CD4-positive, CD25-positive, alpha-beta regulatory T cell (primary cell): ENCODE results near the gene HMGA1. TPM values are rescaled to one million over a fixed set of nuclear protein-coding genes. Genes with fewer than 3 reads are reported as not detected.

Source experiments
- ATAC-seq, 2 donors: fragments of 150-1000 bp; cut with Tn5 transposase; one replicate each; pipeline ENCODE4 v1.10.0; 2021; ENCODE audit warnings: low read depth in 2 of 2, moderate number of reproducible peaks in 2 of 2, moderate library complexity in 1 of 2
- DNase-seq, 3 donors: peaks; one replicate each; pipeline versions ENCODE4 v3.0.0 to v3.0.0-alpha.2; 2012 to 2022; ENCODE audit warnings: mixed read lengths in 1 of 3
- H3K27ac ChIP-seq: one replicate; pipeline ENCODE4 v1.7.0; 2013; ENCODE audit warnings: mild to moderate bottlenecking, low read length; ENCODE audit not compliant: insufficient read depth, poor library complexity, severe bottlenecking
- H3K27me3 ChIP-seq: one replicate; pipeline ENCODE4 v1.7.0; 2013; ENCODE audit warnings: low read length; ENCODE audit not compliant: control insufficient read depth, insufficient read depth
- H3K36me3 ChIP-seq: one replicate; pipeline ENCODE4 v1.7.0; 2013; ENCODE audit warnings: mild to moderate bottlenecking, low read length, moderate library complexity; ENCODE audit not compliant: control insufficient read depth, insufficient read depth
- H3K4me1 ChIP-seq: 2 replicates; pipeline ENCODE4 v1.7.0; 2013; ENCODE audit warnings: mild to moderate bottlenecking, low read length; ENCODE audit not compliant: insufficient read depth, control insufficient read depth, poor library complexity, severe bottlenecking
- H3K4me3 ChIP-seq: one replicate; pipeline ENCODE4 v1.7.0; 2013; ENCODE audit warnings: low read depth, mild to moderate bottlenecking, low read length, moderate library complexity
- H3K9me3 ChIP-seq, 2 experiments: 1 replicate in 1 of 2; 2 replicates in 1 of 2; pipeline ENCODE4 v1.7.0; 2013; ENCODE audit warnings: low read length in 2 of 2, mild to moderate bottlenecking in 1 of 2, moderate library complexity in 1 of 2; ENCODE audit not compliant: control insufficient read depth in 2 of 2
- H3K27ac Mint-ChIP-seq, 3 donors: one replicate each; pipeline ENCODE4 v1.8.0; 2020 to 2022; ENCODE audit warnings: mild to moderate bottlenecking in 3 of 3, mixed read lengths in 3 of 3, moderate library complexity in 2 of 3
- H3K27me3 Mint-ChIP-seq: one replicate; pipeline ENCODE4 v1.8.0; 2022; ENCODE audit warnings: mild to moderate bottlenecking, mixed read lengths
- H3K36me3 Mint-ChIP-seq: one replicate; pipeline ENCODE4 v1.8.0; 2020; ENCODE audit warnings: mixed read lengths
- H3K4me1 Mint-ChIP-seq, 4 donors: one replicate each; pipeline ENCODE4 v1.8.0; 2020 to 2022; ENCODE audit warnings: mixed read lengths in 4 of 4, mild to moderate bottlenecking in 1 of 4
- H3K4me3 Mint-ChIP-seq, 4 donors: one replicate each; pipeline ENCODE4 v1.8.0; 2020 to 2022; ENCODE audit warnings: mild to moderate bottlenecking in 4 of 4, mixed read lengths in 4 of 4, moderate library complexity in 3 of 4
- H3K9me3 Mint-ChIP-seq, 7 donors: one replicate each; pipeline ENCODE4 v1.8.0; 2020 to 2022; ENCODE audit warnings: mixed read lengths in 7 of 7, mild to moderate bottlenecking in 3 of 7, moderate library complexity in 2 of 7
- polyA plus RNA-seq, 4 donors: library from polyadenylated mRNA; unstranded; fragments of 300-500 nt; fragmentation: Illumina TruSeq; gene quantifications; one replicate each; pipeline ENCODE4 v1.2.3, GENCODE V29; 2021
- total RNA-seq: library from RNA; stranded (reverse); gene quantifications from one replicate; pipeline ENCODE4 v1.2.3, GENCODE V29; 2022

The HMGA1 gene
- total RNA-seq (87.2 TPM), polyA plus RNA-seq (10 to 100 TPM; 31.6 to 36.2 (median 34.3) TPM)

- H3K9me3 ChIP-seq: no peaks in the 10 kb centered on the region
- H3K36me3 Mint-ChIP-seq: peaks cover under 1% of the 10 kb centered on the region
- peaks cover 5% of the 10 kb centered on the region for H3K27me3 Mint-ChIP-seq
- H3K4me3 Mint-ChIP-seq: peak within 1 kb of the TSS; percentile 95 to 100 (median 97)
- H3K36me3 ChIP-seq: peaks cover 10% of the 10 kb centered on the region
- peaks cover 8 to 42% (median 32%) of the 10 kb centered on the region in 4 donors for H3K4me1 Mint-ChIP-seq
- peak; percentile 71 to 78 for ATAC-seq
- DNase-seq: peak; percentile 86 to 92 (median 86)
- no peaks in the 10 kb centered on the region for H3K27me3 ChIP-seq
- H3K4me1 ChIP-seq: peaks cover 32% of the 10 kb centered on the region
- H3K4me3 ChIP-seq: peak within 1 kb of the TSS; percentile 76
- no peaks in the 10 kb centered on the region for H3K9me3 Mint-ChIP-seq
- H3K27ac Mint-ChIP-seq: peak within 1 kb of the TSS; percentile 94 to 99 (median 98)
- peak within 1 kb of the TSS; percentile 99 for H3K27ac ChIP-seq
Measured at GRCh38 chr6:34236443-34237315, at the start of gene HMGA1. HMGA1 (plus strand) TSS chr6:34236873; CDS start chr6:34240781, 3,908 bp downstream.

GRCh38 chr6:34189806-34190503 lies 46.7 kb upstream of the HMGA1 start:
- no peak overlapping the region for H3K27ac ChIP-seq
- no peak overlapping the region for H3K4me3 ChIP-seq
- H3K4me1 ChIP-seq: no peaks in the 10 kb centered on the region
- peak in 2 of 3 donors; percentile 26 for DNase-seq
- ATAC-seq: no peak
- Mint-ChIP-seq H3K27ac (peak overlapping the region in 1 of 3 donors; percentile 52), H3K27me3 (peaks cover 4% of the 10 kb centered on the region), H3K36me3 (no peaks in the 10 kb centered on the region), H3K4me1 (peaks cover 0 to 5% (median under 1%) of the 10 kb centered on the region in 4 donors), H3K4me3 (no peak overlapping the region), H3K9me3 (no peaks in the 10 kb centered on the region)
- no peaks in the 10 kb centered on the region for H3K27me3 ChIP-seq
- no peaks in the 10 kb centered on the region for H3K36me3 ChIP-seq
- H3K9me3 ChIP-seq: no peaks in the 10 kb centered on the region

GRCh38 chr6:34190504-34191122 lies 46.1 kb upstream of the HMGA1 start:
- Histone ChIP-seq H3K27me3 (no peaks in the 10 kb centered on the region), H3K4me1 (no peaks in the 10 kb centered on the region), H3K36me3 (no peaks in the 10 kb centered on the region), H3K4me3 (no peak overlapping the region), H3K27ac (no peak overlapping the region), H3K9me3 (no peaks in the 10 kb centered on the region)
- DNase-seq: no peak
- no peak for ATAC-seq
- Mint-ChIP-seq H3K36me3 (no peaks in the 10 kb centered on the region), H3K9me3 (no peaks in the 10 kb centered on the region), H3K27me3 (peaks cover 4% of the 10 kb centered on the region), H3K4me3 (no peak overlapping the region), H3K4me1 (peaks cover 0 to 5% (median under 1%) of the 10 kb centered on the region in 4 donors), H3K27ac (peak overlapping the region in 1 of 3 donors; percentile 66)

GRCh38 chr6:34194772-34195171 lies 41.9 kb upstream of the HMGA1 start:
- peaks cover 15% of the 10 kb centered on the region for H3K27me3 Mint-ChIP-seq
- H3K4me3 Mint-ChIP-seq: no peak overlapping the region
- ATAC-seq (no peak), DNase-seq (no peak)
- peaks cover 0 to 9% (median 0%) of the 10 kb centered on the region in 4 donors for H3K4me1 Mint-ChIP-seq
- no peaks in the 10 kb centered on the region for H3K9me3 Mint-ChIP-seq
- Histone ChIP-seq H3K4me3 (no peak overlapping the region), H3K9me3 (no peaks in the 10 kb centered on the region), H3K4me1 (peaks cover 10% of the 10 kb centered on the region), H3K27me3 (no peaks in the 10 kb centered on the region), H3K36me3 (no peaks in the 10 kb centered on the region), H3K27ac (no peak overlapping the region)
- H3K36me3 Mint-ChIP-seq: no peaks in the 10 kb centered on the region
- peak overlapping the region in 1 of 3 donors; percentile 26 for H3K27ac Mint-ChIP-seq

GRCh38 chr6:34195726-34196115 lies 41.0 kb upstream of the HMGA1 start:
- Mint-ChIP-seq H3K4me1 (peaks cover 0 to 4% (median 0%) of the 10 kb centered on the region in 4 donors), H3K4me3 (peak overlapping the region in 1 of 4 donors; percentile 15), H3K9me3 (no peaks in the 10 kb centered on the region), H3K27me3 (peaks cover 15% of the 10 kb centered on the region), H3K27ac (no peak overlapping the region), H3K36me3 (no peaks in the 10 kb centered on the region)
- Histone ChIP-seq H3K4me1 (peaks cover 10% of the 10 kb centered on the region), H3K4me3 (no peak overlapping the region), H3K27me3 (no peaks in the 10 kb centered on the region), H3K9me3 (no peaks in the 10 kb centered on the region), H3K27ac (no peak overlapping the region), H3K36me3 (no peaks in the 10 kb centered on the region)
- no peak for ATAC-seq
- DNase-seq: no peak

GRCh38 chr6:34196116-34196832 lies 40.4 kb upstream of the HMGA1 start:
- no peak overlapping the region for H3K27ac ChIP-seq
- Mint-ChIP-seq H3K36me3 (no peaks in the 10 kb centered on the region), H3K9me3 (no peaks in the 10 kb centered on the region)

GRCh38 chr6:34196833-34197195 lies 39.9 kb upstream of the HMGA1 start:
- Histone ChIP-seq H3K27me3 (no peaks in the 10 kb centered on the region), H3K27ac (no peak overlapping the region), H3K4me1 (peaks cover 10% of the 10 kb centered on the region), H3K9me3 (no peaks in the 10 kb centered on the region), H3K4me3 (peak overlapping the region; percentile 53), H3K36me3 (no peaks in the 10 kb centered on the region)
- no peak for DNase-seq
- ATAC-seq: no peak
- H3K27ac Mint-ChIP-seq: peak overlapping the region in 1 of 3 donors; percentile 75
- no peaks in the 10 kb centered on the region for H3K36me3 Mint-ChIP-seq
- H3K4me1 Mint-ChIP-seq: peaks cover 0 to 4% (median 0%) of the 10 kb centered on the region in 4 donors
- H3K9me3 Mint-ChIP-seq: no peaks in the 10 kb centered on the region
- peak overlapping the region in 3 of 4 donors; percentile 85 to 88 (median 85) for H3K4me3 Mint-ChIP-seq
- H3K27me3 Mint-ChIP-seq: peaks cover 15% of the 10 kb centered on the region

More at GRCh38 chr6:34196116-34196832, 40.4 kb upstream of the HMGA1 start:
- peaks cover 15% of the 10 kb centered on the region for H3K27me3 Mint-ChIP-seq
- Histone ChIP-seq H3K4me1 (peaks cover 10% of the 10 kb centered on the region), H3K9me3 (no peaks in the 10 kb centered on the region), H3K4me3 (peak overlapping the region; percentile 53), H3K36me3 (no peaks in the 10 kb centered on the region), H3K27me3 (no peaks in the 10 kb centered on the region)
- ATAC-seq (peak; percentile 97 to 98), DNase-seq (peak; percentile 81 to 86 (median 86))
- H3K4me1 Mint-ChIP-seq: peaks cover 0 to 4% (median 0%) of the 10 kb centered on the region in 4 donors
- H3K4me3 Mint-ChIP-seq: peak overlapping the region; percentile 85 to 89 (median 86)
- H3K27ac Mint-ChIP-seq: peak overlapping the region; percentile 56 to 75 (median 62)
